ENCODE data around the gene TMEM200A. TPM values are rescaled to one million over a fixed set of nuclear protein-coding genes. Genes with fewer than 3 reads are reported as not detected.

Gene TMEM200A
- total and polyA plus RNA-seq, 2 donors (not counting 1 experiment from before 2014, with no cell fraction given): 0.13 to 0.37 TPM

GRCh38 chr6:130357436-130357835 lies 8.4 kb upstream of the TMEM200A start:
- ChIA-PET CTCF (no interaction called here), POLR2A (no interaction called here)
- H3K9me3 ChIP-seq (ENCODE audit: control extremely low read depth in 1 of 3, control insufficient read depth in 2 of 3, insufficient read depth in 1 of 3, low read length in 2 of 3): peaks cover 0 to 3% (median 0%) of the 10 kb centered on the region in 3 donors
- no peaks in the 10 kb centered on the region for H3K4me1 ChIP-seq (ENCODE audit: control insufficient read depth in 2 of 2, insufficient read depth in 2 of 2, low read length in 2 of 2)
- ATAC-seq (ENCODE audit: low read depth) (no peak), DNase-seq (no peak)
- no peaks in the 10 kb centered on the region for H3K36me3 ChIP-seq (replicated peaks in 1 of 2; ENCODE audit: control extremely low read depth in 1 of 2, control insufficient read depth in 1 of 2, extremely low read depth in 1 of 2, insufficient read depth in 2 of 2, low read length in 1 of 2)
- H3K9ac ChIP-seq (ENCODE audit: low read length): no peak overlapping the region
- Mint-ChIP-seq H3K27me3 (peaks cover 15% of the 10 kb centered on the region), H3K27ac (no peak overlapping the region), H3K9me3 (ENCODE audit: insufficient read depth) (peaks cover 4% of the 10 kb centered on the region), H3K4me3 (no peak overlapping the region), H3K4me1 (no peaks in the 10 kb centered on the region)
- H3K4me3 ChIP-seq (ENCODE audit: control extremely low read depth in 1 of 5, extremely low read depth in 1 of 5, insufficient read depth in 1 of 5, low read depth in 2 of 5, low read length in 4 of 5): no peak overlapping the region
- TF ChIP-seq CTCF (IDR thresholded peaks at IDR 0.05) (no peak), EZH2 (IDR thresholded peaks at IDR 0.05; ENCODE audit: borderline replicate concordance, insufficient read depth, low read depth, low read length, poor library complexity, severe bottlenecking) (no peak)
- no peak overlapping the region for H3K27ac ChIP-seq (ENCODE audit: low read length in 2 of 2)
- no peak overlapping the region for H3K4me2 ChIP-seq (replicated peaks; ENCODE audit: low read depth, low read length, poor library complexity, severe bottlenecking)
- no peaks in the 10 kb centered on the region for H3K79me2 ChIP-seq (ENCODE audit: control insufficient read depth, insufficient read depth, low read length)
- H2AFZ ChIP-seq (ENCODE audit: insufficient read depth, low read depth, low read length, poor library complexity, severe bottlenecking): no peak overlapping the region
- intact Hi-C loops (cut with micrococcal nuclease): no loop called here
- H4K20me1 ChIP-seq (ENCODE audit: control insufficient read depth, insufficient read depth, low read length, poor library complexity, severe bottlenecking): no peaks in the 10 kb centered on the region
- no peaks in the 10 kb centered on the region for H3K27me3 ChIP-seq (replicated peaks in 1 of 4; ENCODE audit: control extremely low read depth in 1 of 4, control insufficient read depth in 3 of 4, insufficient read depth in 4 of 4, low read length in 3 of 4)
- no CpG with 5 or more reads among the region's 2 CpGs for WGBS (ENCODE audit: insufficient coverage)

GRCh38 chr6:130359736-130360135 lies 6.1 kb upstream of the TMEM200A start:
- Histone ChIP-seq H4K20me1 (ENCODE audit: control insufficient read depth, insufficient read depth, low read length, poor library complexity, severe bottlenecking) (no peaks in the 10 kb centered on the region), H3K27ac (ENCODE audit: low read length in 2 of 2) (no peak overlapping the region), H3K4me3 (ENCODE audit: control extremely low read depth in 1 of 5, extremely low read depth in 1 of 5, insufficient read depth in 1 of 5, low read depth in 2 of 5, low read length in 4 of 5) (no peak overlapping the region), H3K9ac (ENCODE audit: low read length) (no peak overlapping the region), H3K4me2 (replicated peaks; ENCODE audit: low read depth, low read length, poor library complexity, severe bottlenecking) (no peak overlapping the region), H3K79me2 (ENCODE audit: control insufficient read depth, insufficient read depth, low read length) (no peaks in the 10 kb centered on the region), H3K9me3 (ENCODE audit: control extremely low read depth in 1 of 3, control insufficient read depth in 2 of 3, insufficient read depth in 1 of 3, low read length in 2 of 3) (peaks cover 0 to 3% (median 0%) of the 10 kb centered on the region in 3 donors), H2AFZ (ENCODE audit: insufficient read depth, low read depth, low read length, poor library complexity, severe bottlenecking) (no peak overlapping the region), H3K27me3 (replicated peaks in 1 of 4; ENCODE audit: control extremely low read depth in 1 of 4, control insufficient read depth in 3 of 4, insufficient read depth in 4 of 4, low read length in 3 of 4) (peaks cover 0 to 6% (median 0%) of the 10 kb centered on the region in 4 experiments), H3K36me3 (replicated peaks in 1 of 2; ENCODE audit: control extremely low read depth in 1 of 2, control insufficient read depth in 1 of 2, extremely low read depth in 1 of 2, insufficient read depth in 2 of 2, low read length in 1 of 2) (no peaks in the 10 kb centered on the region), H3K4me1 (ENCODE audit: control insufficient read depth in 2 of 2, insufficient read depth in 2 of 2, low read length in 2 of 2) (peaks cover 0 to under 1% of the 10 kb centered on the region in 2 donors)
- CTCF ChIA-PET: no interaction called here
- H3K27ac Mint-ChIP-seq: no peak overlapping the region
- peaks cover 4% of the 10 kb centered on the region for H3K9me3 Mint-ChIP-seq (ENCODE audit: insufficient read depth)
- H3K4me1 Mint-ChIP-seq: peaks cover 4% of the 10 kb centered on the region
- POLR2A ChIA-PET: no interaction called here
- intact Hi-C loops (cut with micrococcal nuclease): no loop called here
- DNase-seq: no peak
- H3K4me3 Mint-ChIP-seq: no peak overlapping the region
- no peak for ATAC-seq (ENCODE audit: low read depth)
- H3K27me3 Mint-ChIP-seq: peaks cover 28% of the 10 kb centered on the region
- TF ChIP-seq CTCF (IDR thresholded peaks at IDR 0.05) (no peak), EZH2 (IDR thresholded peaks at IDR 0.05; ENCODE audit: borderline replicate concordance, insufficient read depth, low read depth, low read length, poor library complexity, severe bottlenecking) (no peak)
